ENCODE results near the gene FCHSD1.
A peak's percentile ranks its signal among the peaks of the same experiment; 100 is the strongest.

Gene FCHSD1

DNA sequence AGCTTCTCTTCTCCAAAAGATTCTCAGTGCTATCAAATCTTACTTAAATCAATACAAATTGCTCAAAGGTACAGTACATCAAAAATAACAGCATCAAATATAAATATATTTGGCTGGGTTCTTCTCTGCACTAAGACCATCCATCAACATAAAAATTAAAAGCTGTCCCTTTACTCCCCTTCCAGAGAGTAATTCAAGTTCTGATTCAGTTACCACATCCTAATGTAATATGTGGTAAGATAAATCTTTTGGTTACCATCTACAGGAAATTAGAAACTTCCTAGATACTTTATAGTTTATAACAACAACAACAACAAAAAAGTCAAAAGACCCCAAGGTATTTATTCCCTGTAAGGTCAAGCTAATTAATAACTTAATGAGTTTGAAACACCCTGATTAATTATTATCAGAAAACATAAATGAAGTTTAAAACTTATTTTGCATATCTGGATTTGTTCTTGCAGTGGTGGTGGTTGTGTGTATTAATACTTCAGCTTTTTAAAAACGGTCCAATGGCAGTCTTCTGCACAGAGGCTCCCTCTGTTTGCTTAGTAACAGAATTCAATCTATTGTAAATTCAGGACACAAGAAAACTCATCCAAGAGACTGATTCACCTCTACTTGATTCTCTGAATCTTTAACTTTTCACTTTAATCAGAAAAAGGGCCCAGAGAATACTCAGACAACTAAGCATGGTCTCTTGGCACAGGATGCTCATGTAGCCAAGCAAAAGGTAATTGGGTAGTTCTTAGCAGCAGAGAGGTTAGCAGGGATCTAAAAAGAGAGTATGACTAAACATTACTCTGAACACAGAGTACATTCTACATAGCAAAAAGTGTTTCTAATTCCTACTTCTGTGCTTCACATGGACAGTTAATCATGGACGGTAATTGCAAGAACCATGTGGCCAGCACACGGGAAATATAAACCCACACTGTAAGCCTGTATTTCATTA is 52.5 kb downstream of the FCHSD1 start:
- DNase-seq (no peak), ATAC-seq (ENCODE audit: insufficient read depth, low read depth) (peak; percentile 41; the same call in 1 of the 3 replicates)
- H4K20me1 ChIP-seq (ENCODE audit: insufficient read depth, low read length) = peaks cover 36% of the 10 kb centered on the region
- H3K4me3 ChIP-seq (ENCODE audit: low read depth in 1 of 2, low read length in 2 of 2) = no peak overlapping the region
- TF ChIP-seq, protein P1, sequence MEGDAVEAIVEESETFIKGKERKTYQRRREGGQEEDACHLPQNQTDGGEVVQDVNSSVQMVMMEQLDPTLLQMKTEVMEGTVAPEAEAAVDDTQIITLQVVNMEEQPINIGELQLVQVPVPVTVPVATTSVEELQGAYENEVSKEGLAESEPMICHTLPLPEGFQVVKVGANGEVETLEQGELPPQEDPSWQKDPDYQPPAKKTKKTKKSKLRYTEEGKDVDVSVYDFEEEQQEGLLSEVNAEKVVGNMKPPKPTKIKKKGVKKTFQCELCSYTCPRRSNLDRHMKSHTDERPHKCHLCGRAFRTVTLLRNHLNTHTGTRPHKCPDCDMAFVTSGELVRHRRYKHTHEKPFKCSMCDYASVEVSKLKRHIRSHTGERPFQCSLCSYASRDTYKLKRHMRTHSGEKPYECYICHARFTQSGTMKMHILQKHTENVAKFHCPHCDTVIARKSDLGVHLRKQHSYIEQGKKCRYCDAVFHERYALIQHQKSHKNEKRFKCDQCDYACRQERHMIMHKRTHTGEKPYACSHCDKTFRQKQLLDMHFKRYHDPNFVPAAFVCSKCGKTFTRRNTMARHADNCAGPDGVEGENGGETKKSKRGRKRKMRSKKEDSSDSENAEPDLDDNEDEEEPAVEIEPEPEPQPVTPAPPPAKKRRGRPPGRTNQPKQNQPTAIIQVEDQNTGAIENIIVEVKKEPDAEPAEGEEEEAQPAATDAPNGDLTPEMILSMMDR (IDR thresholded peaks at IDR 0.05; ENCODE audit: borderline replicate concordance, extremely low read depth, low read length, poor library complexity, severe bottlenecking) = no peak
- H3K27ac ChIP-seq (ENCODE audit: low read length) = peak overlapping the region; percentile 61
- peaks cover 98% of the 10 kb centered on the region for H3K79me2 ChIP-seq (ENCODE audit: insufficient read depth, low read length)
- no peak overlapping the region for H2AFZ ChIP-seq (ENCODE audit: low read depth, low read length)
- H3K4me1 ChIP-seq (ENCODE audit: insufficient read depth, low read length) = peaks cover 57% of the 10 kb centered on the region
- H3K4me2 ChIP-seq (ENCODE audit: insufficient read depth, low read length) = 0 out of 2 replicates have a peak overlapping the region, but pooled peaks have one; percentile 9
- no peaks in the 10 kb centered on the region for H3K9me3 ChIP-seq (ENCODE audit: insufficient read depth, low read length, severe bottlenecking)
- H3K9ac ChIP-seq (ENCODE audit: low read depth, low read length) = no peak overlapping the region
- H3K27me3 ChIP-seq (ENCODE audit: insufficient read depth, low read length, poor library complexity) = no peaks in the 10 kb centered on the region
- peaks cover 26% of the 10 kb centered on the region for H3K36me3 ChIP-seq (ENCODE audit: insufficient read depth, low read length)

DNA sequence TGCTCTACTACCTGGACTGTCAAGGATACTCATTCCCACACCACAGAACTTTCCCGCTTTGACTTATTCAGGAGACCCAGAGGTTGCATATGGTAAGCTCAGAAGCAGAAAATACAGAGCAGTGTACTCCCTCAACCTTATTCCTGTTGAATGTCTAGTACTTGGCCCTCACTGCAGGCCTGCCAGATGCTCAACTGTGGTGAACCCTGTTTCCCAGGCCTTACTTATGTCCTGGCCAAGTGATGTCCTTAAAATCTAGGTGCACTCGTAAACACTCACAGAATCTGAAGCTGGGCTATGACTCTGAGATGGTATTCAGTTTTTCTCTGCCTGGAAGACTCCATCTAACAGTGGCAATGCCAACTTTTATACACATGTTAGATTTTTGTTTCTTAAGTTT is 53.4 kb downstream of the FCHSD1 start:
- peaks cover 39% of the 10 kb centered on the region for H4K20me1 ChIP-seq (ENCODE audit: insufficient read depth, low read length)
- H3K27ac ChIP-seq (ENCODE audit: low read length) = peak overlapping the region; percentile 60
- H3K27me3 ChIP-seq (ENCODE audit: insufficient read depth, low read length, poor library complexity) = no peaks in the 10 kb centered on the region
- DNase-seq (no peak), ATAC-seq (ENCODE audit: insufficient read depth, low read depth) (no peak)
- peaks cover 98% of the 10 kb centered on the region for H3K79me2 ChIP-seq (ENCODE audit: insufficient read depth, low read length)
- no peak overlapping the region for H3K4me2 ChIP-seq (ENCODE audit: insufficient read depth, low read length)
- no peaks in the 10 kb centered on the region for H3K9me3 ChIP-seq (ENCODE audit: insufficient read depth, low read length, severe bottlenecking)
- H3K4me3 ChIP-seq (ENCODE audit: low read depth in 1 of 2, low read length in 2 of 2) = no peak overlapping the region
- TF ChIP-seq, protein P1 (IDR thresholded peaks at IDR 0.05; ENCODE audit: borderline replicate concordance, extremely low read depth, low read length, poor library complexity, severe bottlenecking) = no peak
- no peak for TF ChIP-seq EZH2 (IDR thresholded peaks at IDR 0.05; ENCODE audit: borderline replicate concordance, low read depth, low read length, severe bottlenecking)
- H3K4me1 ChIP-seq (ENCODE audit: insufficient read depth, low read length) = peaks cover 53% of the 10 kb centered on the region
- H3K9ac ChIP-seq (ENCODE audit: low read depth, low read length) = no peak overlapping the region
- H3K36me3 ChIP-seq (ENCODE audit: insufficient read depth, low read length) = peaks cover 31% of the 10 kb centered on the region
- H2AFZ ChIP-seq (ENCODE audit: low read depth, low read length) = no peak overlapping the region

DNA sequence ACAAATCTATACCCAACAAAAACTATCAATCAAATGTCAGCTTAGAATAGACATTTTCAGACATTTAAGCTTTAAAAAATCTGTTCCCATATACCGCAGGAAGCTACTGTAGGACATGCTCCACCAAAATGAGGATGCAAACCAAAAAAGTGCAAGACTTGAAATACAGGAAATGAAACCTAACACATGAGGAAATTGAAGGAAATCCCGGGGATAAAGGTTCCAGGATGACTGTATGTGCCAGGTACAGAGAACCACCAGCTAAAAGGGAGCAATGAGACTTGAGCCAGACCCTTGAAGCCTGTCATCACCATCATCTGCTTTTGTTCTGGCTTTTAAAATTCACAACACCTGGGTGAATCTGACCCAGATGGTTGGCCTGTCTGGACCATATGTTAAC is 53.8 kb downstream of the FCHSD1 start:
- peaks cover 39% of the 10 kb centered on the region for H4K20me1 ChIP-seq (ENCODE audit: insufficient read depth, low read length)

More for the DNA sequence above, 53.8 kb downstream of the FCHSD1 start:
- peaks cover 98% of the 10 kb centered on the region for H3K79me2 ChIP-seq (ENCODE audit: insufficient read depth, low read length)
- no peak for TF ChIP-seq EZH2 (IDR thresholded peaks at IDR 0.05; ENCODE audit: borderline replicate concordance, low read depth, low read length, severe bottlenecking)
- TF ChIP-seq, protein P1 (IDR thresholded peaks at IDR 0.05; ENCODE audit: borderline replicate concordance, extremely low read depth, low read length, poor library complexity, severe bottlenecking) = no peak
- peaks cover 31% of the 10 kb centered on the region for H3K36me3 ChIP-seq (ENCODE audit: insufficient read depth, low read length)
- H3K27me3 ChIP-seq (ENCODE audit: insufficient read depth, low read length, poor library complexity) = no peaks in the 10 kb centered on the region
- H3K9me3 ChIP-seq (ENCODE audit: insufficient read depth, low read length, severe bottlenecking) = no peaks in the 10 kb centered on the region
- H3K4me2 ChIP-seq (ENCODE audit: insufficient read depth, low read length) = no peak overlapping the region
- H3K27ac ChIP-seq (ENCODE audit: low read length) = peak overlapping the region; percentile 60
- ATAC-seq (ENCODE audit: insufficient read depth, low read depth) (no peak), DNase-seq (no peak)
- no peak overlapping the region for H2AFZ ChIP-seq (ENCODE audit: low read depth, low read length)
- H3K9ac ChIP-seq (ENCODE audit: low read depth, low read length) = no peak overlapping the region
- peaks cover 53% of the 10 kb centered on the region for H3K4me1 ChIP-seq (ENCODE audit: insufficient read depth, low read length)
- H3K4me3 ChIP-seq (ENCODE audit: low read depth in 1 of 2, low read length in 2 of 2) = no peak overlapping the region
